A673 (cell line): ENCODE data around the gene PGBD5.

Experiments
- CTCF ChIP-seq: fragments of 300-800, 200-600 bp; sonication (generic); conservative IDR thresholded peaks from 2 replicates; pipeline ENCODE4 v1.5.1; 2017; ENCODE audit warnings: low read depth, mild to moderate bottlenecking, antibody characterized with exemption, low read length, moderate library complexity, mixed read lengths
- EZH2 ChIP-seq: fragments of 200-600 bp; sonication (generic); IDR thresholded peaks from 2 replicates; pipeline ENCODE4 v1.6.1; 2017; ENCODE audit warnings: borderline replicate concordance, low read depth, mild to moderate bottlenecking, mixed read lengths, antibody characterized with exemption, low read length; ENCODE audit not compliant: poor library complexity, severe bottlenecking

GRCh38 chr1:230330157-230330556 lies 96.0 kb downstream of the PGBD5 start:
- TF ChIP-seq CTCF (no peak), EZH2 (no peak)
